GM18519 (cell line): ENCODE measurements around the gene ASCC1.

Source experiments
- ATAC-seq: cut with Tn5 transposase; IDR thresholded peaks from one replicate; pipeline ENCODE4 v1.9.1; 2021; ENCODE audit warnings: mild to moderate bottlenecking, moderate library complexity; ENCODE audit not compliant: unreplicated experiment, low FRiP score

ASCC1 gene

DNA sequence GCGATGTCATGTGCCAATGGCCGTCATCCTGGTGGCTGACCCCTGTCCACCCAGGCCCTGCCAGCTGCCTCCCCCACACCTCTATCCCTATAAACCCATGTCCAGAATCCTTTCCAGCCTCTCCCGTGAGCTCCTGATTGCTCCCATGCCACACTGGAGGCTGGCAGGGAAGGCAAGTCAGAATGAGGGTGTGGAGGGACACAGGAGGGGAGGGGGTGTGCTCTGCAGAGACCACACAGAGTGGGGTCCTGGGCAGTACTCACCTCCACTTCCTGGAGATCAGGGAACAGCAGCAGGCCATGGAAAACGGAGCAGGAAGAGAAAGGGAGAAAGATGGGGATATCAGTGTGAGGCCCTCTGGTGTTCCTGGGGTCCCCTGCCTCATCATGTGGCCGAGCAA is 143.4 kb downstream of the ASCC1 start:
- ATAC-seq, result no peak

DNA sequence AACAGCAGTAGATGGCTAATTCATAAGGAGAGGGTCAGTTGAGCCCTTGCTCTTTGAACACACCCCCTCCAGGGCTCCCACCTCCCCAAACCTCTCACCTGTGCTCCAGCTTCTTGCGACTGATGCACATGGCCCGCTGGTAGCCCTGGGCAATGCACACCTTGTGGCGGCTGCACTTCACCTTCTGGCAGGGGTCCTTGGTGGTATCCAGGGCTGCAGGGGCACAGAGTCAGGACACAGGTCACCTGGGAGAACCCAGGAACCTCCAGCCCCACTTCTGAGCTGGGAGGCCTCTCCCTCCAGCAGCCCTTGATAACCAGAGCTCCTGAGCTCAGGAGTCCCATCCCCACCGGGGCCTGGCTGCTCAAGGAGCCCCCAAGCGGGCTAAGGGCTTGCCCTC is 144.0 kb downstream of the ASCC1 start:
- no peak for ATAC-seq

DNA sequence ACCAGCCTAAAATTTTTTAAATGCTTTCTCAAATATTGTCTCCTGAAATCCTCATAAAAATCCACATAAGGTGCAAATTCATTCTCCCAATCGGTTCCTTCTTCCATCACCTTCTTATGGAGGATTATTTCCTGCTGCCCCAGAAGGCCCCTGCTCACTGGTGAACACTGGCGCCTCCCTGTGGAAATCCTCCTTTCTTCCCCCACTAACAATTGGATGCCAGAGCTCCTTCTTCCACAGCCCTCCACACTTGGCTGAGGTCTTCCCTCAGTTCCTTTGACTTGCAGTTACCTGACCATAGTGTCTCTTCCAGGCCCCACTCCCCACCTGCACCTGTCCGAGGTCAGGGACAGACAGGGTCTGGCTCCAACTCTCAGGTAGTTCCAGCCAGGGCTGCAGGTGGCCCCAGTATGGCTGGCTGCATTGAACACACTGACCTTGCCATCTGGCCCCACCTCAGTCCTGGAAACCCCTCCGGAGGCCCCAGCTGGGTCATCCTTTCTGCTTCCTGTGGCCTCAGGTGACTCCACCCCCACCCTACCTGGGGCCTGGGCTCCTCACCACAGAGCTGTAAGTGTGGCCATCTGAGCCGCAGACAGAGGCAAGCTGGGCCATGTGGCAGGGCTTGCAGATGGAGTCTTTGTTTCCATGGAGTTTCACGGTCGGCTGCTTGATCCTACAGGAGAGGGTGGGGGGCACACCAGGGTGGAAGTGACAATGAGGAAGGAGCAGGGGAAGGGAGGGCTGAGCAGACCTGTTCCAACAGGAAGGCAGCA is 146.1 kb downstream of the ASCC1 start:
- ATAC-seq, result no peak

DNA sequence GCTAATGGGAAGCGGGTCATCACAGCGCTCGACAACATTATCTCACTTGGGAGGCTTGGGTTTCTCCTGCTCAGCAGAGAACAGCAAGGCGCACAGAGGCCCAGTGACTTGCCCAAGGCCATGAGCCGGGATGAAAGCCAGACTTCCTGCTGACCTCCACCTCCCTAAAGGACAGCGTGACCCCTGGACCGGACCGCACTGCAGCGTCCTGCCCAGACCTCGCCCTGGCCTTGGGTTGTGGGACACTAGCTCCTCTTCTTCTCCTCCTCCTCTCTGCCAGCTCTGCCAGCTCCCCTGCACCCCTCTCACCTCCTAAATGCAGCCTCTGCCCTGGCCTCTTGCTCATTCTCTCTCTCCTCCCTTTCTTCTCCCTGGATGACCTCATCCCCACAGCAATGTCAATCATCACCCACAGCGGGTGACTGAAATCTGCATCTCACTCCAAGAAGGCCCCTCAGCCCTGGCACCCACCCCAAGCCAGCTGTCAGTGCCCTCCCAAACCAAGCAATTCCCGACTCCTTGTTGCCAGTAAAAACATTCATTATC is 147.1 kb downstream of the ASCC1 start:
- no peak for ATAC-seq

DNA sequence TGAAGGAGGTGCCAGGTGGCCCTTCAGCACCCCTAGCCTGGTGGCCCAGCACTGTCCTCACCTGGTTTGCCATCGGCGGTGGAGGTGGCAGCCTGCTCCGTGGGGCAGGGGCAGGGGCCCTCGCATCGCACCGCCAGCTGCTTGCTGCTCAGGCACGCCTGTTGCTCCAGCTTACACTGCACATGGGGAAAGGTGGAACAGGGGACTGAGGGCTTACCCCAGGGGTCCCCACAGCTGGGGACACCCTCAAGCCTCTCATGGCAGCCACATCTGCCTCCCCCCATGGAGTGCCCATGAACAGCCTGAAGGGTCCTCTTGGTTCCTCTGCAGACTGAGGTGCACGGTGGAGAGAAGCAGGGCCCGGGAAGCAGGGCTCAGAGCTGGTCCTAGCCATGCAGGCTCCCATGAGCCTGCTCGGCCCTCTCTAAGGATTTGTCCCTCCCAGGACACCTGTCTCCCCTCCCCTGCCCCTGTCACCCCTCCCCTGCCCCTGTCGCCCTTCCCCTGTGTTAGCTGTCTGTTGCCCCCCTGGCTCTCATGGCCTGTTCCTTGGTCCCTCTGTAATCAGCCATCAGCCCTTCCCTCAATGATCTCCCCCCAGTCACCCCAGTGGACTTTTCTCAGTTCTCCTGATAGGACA is 147.8 kb downstream of the ASCC1 start:
- ATAC-seq, result no peak

DNA sequence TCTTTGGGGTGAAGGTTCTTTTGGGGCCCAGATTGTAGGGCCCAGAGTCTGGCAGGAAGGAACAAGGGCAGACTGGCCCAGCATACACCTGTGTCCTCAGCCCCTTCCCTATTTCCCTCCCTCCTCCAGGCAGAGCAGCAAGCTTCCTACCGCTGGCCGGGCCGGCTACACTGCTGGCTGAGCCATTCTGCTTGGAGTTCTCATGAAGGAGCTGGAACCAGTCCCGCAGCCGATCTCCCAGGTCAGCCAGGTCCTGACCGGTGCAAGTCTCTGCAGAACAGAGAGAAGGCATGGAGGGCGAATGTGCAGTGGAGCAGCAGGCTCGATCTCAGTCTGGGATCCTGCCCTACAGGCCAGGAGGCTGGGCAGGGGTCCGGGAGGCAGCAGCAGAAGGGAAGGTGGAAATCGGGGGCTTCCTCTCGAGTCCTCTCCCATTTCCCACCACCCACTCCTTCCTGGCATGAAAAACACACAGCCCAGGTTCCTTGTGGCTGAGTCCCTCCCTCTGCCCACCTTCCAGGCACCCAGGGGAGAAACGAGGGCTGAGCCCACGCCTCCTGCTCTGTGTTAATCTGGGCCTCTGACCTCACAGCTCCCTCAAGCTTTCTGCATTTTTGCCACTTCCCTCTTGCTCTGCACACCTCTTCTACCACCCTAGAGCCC is 148.5 kb downstream of the ASCC1 start:
- no peak for ATAC-seq

DNA sequence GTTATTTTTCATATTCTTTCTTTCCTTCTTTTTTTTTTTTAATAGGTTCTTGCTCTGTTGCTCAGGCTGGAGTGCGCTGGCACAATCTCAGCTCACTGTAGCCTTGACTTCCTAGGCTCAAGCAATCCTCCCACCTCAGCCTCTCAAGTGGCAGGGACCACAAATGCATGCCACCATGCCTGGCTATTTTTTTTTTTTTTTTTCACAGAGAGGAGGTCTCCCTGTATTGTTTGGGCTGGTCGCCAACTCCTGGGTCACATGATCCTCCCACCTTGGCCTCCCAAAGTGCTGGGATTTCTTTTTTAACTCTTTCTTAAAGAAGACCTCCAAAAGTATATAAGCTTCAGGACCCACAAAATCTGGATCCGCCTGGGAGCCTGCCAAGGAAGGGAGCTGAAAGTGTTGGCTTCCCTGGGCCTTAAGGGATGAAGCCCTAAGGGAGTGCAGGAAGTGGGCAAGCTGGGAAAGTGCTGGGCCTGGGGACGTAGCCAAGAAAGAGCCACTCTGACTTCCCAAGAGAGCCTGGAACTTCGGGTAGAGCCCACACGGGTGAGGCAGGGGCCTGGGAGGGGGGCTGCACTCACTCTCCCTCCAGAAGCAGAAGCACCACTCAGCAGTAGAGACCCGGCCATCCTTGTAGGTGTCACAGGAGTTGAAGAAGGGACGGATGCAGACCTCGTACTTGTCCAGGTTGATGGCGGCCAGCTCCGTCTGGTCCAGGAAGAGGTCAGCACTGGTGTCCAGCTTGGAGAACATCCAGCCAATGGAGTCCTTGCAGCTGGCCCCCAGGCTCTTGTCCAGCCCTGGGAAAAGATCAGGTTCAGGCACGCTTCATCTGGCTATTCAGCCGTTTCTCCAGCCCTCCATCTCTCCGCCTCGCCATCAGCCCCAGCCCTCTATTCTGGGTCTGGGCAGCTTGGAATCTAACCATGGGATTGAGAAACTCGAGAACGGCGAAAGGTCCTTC is 149.5 kb downstream of the ASCC1 start:
- no peak for ATAC-seq

DNA sequence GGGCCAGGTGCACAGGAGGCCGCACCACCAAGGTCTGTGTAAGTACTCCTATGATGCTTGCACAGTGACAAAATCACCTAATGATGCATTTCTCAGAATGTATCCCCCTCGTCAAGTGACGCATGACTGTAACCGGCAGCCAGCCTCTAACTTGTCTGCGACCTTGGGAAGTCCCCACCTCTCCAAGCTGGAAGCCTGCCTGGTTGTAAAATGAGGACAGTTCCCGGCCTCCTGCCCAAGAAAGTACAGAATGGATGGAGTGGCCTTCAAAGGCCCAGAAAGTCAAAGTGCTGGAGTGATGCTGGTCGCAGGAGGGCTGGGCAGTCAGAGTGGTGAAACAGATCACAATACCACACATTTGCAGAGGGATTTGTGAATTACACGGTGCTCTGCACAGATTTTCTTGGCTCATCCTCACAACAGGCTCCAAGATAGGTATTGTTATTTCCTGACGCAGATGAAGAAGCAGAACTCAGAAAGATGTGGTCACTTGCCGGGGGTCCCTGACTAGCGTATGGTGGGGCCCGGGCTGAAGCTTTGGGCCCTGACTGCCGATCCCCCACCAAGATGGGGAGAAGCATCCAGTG is 150.5 kb downstream of the ASCC1 start:
- ATAC-seq, result no peak

DNA sequence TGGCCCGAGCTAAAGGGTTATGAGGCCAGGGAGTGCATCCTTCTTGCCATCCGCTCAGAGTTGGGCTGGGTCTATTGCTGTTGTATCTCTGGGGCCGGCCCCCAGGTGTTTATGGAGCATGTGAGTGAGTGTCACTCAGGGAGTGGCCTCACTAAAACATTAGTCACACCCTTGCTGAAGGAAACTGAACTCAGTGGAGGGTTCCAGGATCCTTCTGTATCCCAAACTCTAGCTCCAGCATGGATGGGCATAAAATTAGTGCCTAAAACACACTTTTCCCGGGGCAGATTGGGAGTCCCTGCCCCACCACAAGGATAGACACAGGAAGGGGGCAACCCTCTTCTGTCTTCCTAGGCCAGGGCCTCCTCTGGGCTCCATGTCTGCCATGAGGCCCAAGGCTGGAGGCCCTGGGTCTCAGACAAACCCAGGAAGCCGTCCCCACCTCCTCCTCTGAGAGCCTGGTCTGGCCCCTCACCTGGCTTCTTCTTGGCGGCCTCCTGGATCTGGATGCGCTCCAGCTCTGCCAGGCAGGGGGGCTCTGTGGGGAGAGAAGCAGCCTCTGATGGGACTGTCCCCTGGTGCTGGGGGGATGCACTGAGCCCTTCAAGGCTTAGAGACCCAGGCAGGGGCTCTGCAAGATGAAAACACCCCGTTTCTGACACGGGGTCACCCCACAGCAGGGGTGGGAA is 152.2 kb downstream of the ASCC1 start:
- no peak for ATAC-seq

DNA sequence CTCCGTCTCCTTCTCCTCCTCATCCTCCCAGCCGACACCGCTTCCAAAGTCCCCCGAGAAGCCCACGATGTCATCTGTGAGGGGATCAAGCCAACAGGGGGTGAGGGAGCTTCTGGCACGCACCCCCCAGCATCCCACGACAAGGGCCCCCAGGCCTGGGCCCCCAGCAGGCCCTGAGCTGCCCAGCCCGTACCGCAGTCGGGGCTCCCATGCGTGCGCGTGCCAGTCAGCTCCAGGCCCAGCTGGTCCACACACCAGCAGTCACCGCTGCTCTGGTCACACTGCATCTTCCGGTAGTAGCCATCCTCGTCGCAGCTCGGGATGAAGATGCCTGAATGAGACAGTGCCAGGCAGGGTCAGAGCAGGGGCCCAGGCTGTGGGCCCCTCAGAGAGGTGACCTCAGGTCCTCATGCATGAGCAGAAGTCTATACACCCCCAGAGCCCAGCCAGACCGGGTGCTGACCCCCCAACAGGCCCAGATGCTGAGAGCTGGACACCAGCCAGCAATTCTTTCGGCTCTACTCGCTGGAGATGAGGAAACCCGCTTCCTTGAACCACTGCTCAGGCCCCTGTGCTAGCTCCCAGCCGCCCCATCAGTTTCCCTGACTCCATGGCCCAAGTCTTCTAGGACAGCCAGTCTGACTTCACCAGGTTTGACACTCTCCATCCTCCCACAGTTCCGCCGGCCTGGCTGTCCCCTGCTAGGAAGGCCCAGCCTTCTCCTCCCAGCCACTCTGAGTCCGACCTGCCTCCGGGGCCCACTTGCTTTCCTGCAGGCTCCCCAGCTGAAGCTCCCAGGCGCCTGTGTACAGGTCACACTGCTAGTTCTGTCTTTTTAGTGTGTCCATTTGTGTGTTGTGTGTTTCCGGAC is 153.0 kb downstream of the ASCC1 start:
- no peak for ATAC-seq

DNA sequence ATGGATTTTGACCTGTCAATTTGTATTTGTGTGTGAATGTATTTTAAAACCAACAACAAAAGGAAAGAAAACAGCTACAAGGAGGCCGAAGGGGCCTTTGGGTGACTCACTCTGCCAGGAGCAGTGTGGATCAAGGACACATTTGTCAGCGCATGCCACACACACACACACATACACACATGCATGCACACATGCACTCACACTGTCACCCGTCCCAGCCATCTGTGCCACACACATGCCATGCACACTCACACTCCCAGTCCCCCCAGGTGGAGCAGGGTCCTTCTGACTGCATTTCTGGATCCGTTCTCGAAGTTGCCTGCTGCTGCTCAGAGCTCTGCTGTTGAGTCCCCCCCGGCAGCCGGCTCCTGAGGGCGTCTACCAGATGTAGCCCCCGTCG is 153.7 kb downstream of the ASCC1 start:
- no peak for ATAC-seq

DNA sequence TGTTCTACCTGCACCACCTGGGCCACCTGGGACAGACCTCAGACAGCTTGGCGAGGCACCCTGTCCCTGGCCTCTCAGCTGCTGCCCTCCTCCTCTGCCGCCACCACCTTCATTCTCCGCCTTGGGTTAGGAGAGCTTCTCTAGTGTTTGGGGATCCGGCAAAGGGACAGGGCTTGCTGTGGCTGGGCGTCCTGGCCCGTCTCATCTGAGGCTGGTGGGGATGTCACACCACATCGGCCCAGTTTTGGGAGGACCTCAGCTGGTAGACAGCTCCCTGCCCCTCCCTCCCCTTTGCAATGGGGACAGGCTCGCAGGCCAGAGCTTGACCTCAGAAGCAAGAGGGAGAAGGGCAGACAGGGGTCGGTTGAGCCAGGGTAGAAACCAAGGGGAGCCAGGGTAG is 154.1 kb downstream of the ASCC1 start:
- no peak for ATAC-seq

DNA sequence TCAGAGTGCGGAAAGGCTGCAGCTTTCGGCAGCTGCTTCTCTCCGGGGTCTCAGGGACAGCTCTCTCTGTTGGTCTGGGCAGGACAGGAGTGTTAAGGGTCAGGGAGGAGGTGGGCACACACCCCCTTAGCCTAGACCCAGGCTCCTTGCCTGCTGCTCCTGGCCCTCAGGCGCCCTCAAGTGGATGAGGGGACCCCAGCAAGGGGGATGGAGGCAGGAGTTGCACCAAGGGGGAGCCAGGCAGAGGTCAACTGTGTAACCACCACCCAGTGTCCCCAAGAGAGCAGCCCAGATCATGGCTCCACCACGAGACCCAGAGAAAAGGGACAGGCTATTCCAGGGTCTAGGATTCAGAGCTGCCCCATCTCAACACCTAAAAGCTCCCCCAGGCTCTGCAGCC is 154.6 kb downstream of the ASCC1 start:
- no peak for ATAC-seq

DNA sequence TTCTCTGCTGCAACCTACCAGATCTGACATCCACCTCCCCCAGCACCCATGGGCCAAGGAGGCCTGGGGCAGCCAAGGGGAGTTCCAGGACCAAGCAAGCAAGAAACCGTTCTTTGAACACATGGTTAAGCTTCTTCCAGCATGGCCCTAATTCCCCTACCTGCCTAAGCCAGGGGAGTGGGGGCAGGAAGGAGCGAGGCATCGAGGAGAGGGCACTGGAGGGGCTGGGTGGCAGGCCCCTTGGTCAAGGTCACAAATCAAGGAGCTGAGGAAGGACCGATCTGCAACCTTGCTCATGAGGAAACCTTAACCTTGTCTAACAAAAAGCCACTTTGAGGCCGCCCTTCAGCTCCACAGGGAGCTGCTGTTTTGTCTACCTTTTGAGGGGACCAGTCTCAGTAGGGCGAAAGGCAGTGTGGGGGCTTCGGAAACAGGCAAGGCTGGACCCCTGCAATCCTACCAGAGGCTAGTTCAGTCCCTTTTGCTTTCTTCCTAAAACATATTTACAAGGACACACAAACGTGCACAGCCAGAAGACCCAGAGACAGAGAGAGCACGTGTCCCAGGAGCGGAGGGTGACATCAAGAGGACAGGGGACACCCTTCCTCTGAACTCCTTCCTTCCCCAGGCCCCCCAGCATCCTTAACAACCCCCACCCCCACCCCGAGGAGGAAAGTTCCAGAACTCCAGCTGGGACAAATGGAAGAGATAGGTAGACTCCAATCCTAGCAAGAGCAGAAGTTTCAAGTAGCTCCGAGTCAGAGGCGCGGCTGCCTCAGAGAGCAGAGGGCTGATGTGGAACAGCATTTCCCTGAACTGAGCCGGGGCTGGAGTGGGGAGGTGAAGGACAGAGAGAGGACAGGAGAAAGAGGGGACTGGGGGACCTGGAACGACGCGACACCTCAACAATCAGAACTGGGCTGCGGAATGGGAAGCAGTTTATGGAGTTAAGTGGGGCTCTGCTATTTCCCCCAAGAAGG is 155.9 kb downstream of the ASCC1 start:
- no peak for ATAC-seq

DNA sequence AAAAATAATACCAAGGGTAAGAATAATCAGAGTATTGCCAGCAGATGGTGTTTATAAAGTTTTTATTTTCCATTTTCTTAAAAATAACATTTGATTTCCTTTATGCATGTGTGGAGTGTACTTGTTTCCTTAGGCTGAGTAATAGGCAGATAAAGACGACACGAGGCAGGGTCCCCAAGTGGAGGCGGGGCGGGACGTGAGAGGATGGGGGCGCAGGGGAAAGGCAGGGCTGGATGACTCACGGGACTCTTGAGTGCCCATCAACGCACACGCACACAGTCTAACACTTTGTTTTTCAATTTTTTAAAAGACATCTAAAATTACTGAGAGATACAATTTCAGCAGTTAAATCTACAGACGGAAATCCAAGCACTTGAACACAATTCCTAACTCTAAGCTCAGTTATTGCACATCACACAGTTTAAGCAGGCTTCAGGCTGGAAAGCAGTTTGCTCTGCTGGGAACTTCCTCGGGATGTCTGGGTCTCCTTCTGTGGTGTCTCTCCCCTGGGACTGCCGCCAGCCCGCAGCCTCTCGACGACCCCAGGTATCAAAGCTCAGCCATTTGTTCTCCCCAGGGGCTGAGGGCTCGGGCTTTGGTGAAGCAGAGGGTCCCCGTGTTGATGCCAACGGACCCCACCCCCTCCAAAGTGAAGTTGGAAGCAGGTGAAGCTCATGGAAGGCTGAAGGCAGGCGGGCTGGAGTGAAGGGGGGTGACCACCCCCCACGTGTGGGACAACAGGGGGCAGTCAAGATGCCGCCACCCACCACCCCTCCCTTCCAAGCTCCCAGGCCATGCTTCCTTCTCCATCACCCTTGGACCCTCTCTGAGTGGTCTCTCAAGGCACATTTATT is 156.9 kb downstream of the ASCC1 start:
- no peak for ATAC-seq

DNA sequence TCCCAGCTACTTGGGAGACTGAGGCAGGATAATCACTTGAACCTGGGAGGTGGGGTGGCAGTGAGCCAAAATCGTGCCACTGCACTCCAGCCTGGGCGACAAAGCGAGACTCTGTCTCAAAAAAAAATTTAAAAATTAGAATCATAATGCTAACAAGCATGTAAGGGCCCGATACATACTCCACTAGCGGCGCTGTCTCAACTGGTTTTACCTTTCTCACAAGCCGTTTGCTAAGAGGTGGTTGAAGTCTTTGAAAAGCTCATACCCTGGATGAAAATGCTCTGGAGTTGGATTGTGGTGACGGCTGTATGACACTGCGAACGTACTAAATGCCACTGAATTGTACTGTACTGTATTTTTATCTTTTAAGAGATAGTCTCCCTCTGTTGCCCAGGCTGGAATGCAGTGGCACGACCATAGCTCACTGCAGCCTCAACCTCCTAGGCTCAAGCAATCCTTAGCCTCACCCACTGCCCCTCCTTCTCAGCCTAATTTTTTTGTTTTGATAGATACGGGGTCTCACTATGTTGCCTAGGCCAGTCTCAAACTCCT is 157.7 kb downstream of the ASCC1 start:
- no peak for ATAC-seq
